HG03571 (cell line): ENCODE measurements around the gene PRKCSH.
"Not testable (repeated sequence)": the region's sequence is repeated elsewhere in the genome, so short reads cannot be mapped to it uniquely, and the experiment has no call there.

Experiments used
- ATAC-seq: cut with Tn5 transposase; IDR thresholded peaks from one replicate; pipeline ENCODE4 v1.9.1; 2021; ENCODE audit not compliant: unreplicated experiment

Gene PRKCSH

DNA sequence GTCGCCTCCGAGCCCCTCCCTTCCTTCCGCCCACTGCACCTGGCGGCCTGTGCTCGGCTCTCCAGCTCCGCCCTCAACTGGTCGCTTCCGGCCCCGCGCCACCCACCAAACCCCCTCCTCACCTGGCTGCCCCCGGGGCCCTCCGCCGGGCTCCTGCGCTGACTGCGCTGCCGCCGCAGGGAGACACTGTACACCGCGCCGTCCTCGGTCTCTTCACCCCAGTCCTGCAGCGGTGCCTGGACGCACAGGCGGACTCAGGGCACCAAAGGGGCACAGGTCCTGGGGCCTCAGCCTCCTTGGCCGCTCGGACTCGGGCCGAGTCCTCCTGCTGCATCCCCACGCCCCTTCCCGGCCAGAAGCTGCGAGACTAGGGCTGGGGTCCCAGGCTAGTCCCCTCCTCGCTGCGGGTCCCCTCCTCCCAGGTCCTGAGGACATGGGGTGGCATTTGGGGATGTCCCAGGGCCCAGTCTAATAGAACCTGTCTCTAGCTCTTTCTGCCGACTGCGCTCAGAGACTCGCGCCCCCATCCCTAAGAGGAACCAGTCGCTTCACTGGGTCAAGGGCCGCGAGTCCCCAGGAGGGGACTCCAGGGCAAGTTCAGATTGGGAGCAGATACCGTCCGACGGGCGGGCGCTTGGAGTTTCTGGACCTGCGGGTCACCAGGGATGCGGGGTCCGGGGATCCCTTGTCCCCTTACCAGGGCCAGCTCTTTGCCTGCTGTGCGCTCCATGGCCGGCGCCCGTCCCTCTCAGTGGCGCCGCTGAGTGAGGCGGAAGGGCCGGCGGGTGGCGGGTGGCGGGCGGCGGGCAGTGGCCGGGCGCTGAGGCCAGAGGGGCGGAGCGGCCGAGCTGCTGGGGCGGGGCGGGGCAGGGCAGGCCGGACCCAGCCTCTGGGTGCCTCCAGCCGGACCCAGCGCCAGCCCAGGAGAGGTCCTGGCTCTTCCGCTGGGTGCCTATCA lies 16.6 kb upstream of the PRKCSH start, which contains the start of gene RGL3:
Gene RGL3, minus strand, starts transcription at position 766 of the 958 bp plus-strand sequence. Its CDS starts 36 bp downstream, at position 730.
- no peak for ATAC-seq

DNA sequence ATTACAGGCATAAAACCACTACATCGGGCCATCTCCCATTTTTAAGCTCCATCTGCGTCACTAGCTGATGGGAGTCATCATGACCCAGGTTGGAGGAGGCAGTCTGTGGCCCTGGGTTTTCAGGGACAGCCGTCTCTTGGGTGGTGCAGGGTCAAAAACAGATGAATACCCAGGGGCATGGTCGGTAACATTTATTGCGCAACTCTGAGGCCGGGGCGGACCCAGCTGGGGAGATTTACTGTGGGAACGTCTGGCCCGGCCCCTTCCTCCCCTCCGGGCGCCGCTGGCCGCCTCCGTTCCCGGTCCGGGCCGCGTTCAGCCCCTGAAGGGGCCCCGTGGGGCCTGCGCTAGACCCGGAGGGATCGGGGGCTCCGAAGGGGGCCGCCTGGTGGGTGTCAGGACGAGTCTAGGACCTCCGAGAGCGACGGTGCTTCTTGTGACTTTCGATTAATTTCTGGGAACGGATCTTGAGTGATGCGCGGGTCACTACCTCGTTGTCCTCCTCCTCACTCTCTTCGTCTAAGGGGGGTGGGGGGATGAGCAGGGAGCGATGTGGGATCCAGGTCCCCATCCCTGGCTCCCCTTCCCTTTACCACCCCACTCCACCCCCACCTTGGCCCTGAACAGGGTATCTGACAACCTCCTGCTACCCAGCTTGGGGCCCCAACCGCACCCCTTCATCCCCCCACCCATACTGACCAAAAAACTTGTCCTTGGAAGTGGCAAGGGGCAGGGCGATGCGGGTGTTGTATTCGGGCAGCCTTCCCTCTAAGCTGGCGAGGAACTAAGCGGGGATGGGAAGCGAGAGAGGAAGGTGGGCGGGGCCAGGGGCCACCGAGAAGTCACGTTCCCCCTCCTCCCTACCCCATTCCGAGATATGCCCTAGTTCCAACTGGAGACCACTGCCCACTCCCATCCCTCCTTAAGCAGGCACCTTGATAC lies 14.7 kb upstream of the PRKCSH start:
- no peak for ATAC-seq

DNA sequence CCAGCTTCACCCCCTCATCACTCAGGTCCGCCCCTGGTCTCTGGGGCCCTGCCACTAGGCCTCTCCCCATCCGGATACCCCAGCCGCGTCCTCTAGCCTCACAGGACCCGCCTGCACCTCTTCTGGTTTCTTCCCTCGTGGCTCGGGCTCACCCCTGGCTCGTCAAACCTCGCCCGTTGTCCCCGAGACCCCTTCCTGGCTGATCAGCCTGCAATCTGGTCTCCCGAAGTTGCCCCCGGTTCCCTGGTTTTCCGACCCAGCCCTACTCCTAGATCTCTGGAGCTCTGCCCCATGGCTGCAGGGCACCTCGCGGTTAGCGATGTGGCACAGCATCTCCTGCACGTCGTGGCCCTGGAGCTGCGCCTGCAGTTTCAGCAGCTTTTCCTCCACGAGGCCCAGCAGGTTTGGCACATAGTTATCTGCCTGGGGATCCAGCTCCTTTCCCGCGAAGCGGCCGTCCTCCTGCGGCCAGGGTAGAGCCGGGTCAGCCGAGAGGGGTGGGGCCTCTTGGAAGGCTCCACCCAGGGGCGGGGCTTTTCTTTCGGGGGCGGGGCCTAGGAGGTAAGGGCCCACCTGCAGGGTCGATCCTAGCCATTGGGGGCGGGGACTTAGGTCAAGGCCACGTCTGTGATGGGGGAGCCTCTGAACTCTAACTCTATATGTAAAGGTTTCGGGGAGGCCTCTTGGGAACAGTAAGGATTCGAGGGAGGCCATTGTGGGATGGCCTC lies 13.9 kb upstream of the PRKCSH start:
- no peak for ATAC-seq

DNA sequence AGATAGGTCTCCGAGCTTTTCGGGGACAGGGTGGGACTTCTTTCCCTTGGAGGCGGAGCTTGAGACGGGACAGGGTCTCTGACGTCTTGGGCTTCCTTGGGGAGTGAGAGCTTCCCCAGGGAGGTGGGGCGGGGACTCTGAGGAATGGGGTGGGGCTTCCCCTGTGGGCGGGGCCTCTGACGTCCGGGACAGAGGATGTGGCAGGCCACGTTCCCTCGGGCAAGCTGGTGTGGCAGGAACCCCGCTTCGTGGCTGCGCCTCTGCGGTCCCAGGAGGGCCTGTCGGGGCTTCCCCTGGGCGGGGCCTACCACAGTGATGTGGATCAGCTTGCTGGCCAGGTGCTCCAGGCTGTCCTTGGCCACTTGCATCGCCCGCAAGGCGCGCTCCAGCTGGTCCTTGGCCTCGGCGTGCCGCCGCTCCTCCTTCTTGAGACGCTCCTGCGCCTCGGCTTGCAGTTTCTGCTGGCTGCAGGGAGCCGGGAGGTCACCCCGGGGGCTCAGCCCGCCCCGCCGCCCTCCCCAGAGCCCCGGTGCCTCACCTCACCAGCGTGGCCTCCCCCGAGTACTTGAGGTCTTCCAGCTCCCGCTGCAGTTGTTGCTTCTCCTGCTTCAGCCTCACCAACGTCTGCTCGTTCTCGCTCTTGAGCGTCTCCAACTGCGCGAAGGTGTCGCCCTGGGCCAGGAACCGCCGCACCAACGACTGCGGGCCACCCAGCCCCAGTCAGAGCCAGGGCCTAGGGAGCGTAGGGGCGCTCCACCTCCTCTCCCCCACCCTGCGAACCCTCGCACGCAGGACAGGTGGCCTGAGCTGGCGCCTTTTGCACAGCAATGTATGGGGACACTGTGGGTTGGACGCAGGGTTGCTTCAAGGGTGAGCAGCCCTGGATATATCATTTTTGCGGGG lies 13.0 kb upstream of the PRKCSH start:
- no peak for ATAC-seq

DNA sequence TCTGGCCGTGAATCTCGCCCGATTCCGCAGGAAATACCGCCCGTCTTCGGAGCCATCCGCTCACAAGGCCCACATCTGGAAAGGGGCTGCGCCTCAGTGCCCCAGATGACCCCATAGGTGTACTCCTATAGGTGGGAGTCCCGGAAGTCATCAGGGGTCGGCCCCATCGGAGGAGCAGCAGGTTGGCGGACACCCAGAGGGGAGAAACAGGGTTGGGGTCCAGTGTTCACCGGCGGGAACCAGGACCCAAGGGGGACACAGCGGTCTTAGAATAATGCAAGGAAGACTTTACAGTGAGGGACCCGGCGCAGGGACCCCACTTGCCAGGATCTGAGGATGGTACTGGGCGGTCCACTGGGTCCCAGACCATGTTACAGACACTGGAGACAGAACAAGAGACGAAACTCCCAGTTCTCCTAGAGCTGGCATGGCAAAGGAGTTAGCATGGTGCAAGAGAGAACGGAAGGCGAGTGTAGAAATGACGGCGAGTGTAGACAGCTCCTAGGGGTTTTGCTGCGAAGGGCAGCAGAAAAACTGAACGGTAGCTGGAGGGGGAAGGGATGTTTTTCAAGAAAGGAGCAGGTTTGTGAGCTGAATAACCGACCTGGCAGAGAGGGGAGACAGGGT lies 12.2 kb upstream of the PRKCSH start:
- ATAC-seq: no peak

DNA sequence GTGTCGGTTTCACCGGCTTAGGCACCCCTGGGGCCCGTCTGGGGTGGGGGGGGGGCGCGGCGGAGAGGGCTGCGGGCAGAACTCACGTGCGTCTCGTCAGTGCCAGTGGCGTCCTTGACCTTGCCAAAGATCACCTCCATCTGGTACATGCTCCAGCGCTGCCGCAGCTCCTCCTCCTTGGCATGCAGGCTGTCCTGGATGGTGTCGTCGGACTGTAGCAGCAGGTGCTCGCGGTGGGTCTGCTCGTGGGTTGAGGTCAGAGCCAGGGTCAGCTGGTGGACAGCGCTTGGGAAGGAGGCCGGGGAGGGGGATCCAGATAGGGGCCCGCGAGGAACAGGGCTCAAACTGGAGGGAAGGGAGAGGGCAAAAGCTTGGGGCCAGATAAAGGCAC lies 11.6 kb upstream of the PRKCSH start:
- ATAC-seq: no peak

DNA sequence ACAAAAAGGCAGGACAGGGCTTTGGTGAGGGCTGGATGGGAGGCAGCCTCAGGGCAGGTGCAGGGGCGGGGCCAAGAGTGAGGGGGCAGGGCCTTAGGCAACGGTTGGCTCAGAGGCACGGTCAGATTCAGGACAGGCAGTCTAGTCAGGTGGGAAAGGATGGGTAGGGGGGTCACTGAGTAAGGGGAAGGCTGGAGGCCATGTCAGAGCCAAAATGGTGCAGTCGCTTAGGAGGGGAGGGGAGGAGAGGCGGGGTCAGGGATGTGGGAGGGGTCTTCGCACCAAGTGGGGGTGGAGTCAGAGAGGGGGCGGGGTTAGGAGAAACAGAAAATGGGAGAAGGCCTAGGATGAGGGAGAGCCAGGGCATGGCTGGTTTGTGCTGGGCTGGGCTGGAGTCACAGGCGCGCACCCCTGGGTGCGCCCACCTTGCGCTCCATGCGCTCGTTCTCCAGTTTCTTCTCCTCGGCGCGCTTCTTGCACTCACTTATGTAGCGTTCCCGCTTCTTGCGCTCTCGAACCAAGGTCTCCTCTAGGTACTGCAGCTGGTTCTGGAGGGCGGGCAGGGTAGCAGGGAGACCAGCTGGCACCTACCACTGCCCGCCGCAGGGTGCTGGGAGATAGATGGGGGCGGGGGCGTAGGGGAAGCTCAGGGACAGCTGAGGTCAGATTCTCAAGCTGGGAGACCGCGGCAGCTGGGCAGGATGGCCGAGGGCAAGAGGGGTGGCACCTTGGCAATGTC lies 9.5 kb upstream of the PRKCSH start:
- ATAC-seq: no peak

DNA sequence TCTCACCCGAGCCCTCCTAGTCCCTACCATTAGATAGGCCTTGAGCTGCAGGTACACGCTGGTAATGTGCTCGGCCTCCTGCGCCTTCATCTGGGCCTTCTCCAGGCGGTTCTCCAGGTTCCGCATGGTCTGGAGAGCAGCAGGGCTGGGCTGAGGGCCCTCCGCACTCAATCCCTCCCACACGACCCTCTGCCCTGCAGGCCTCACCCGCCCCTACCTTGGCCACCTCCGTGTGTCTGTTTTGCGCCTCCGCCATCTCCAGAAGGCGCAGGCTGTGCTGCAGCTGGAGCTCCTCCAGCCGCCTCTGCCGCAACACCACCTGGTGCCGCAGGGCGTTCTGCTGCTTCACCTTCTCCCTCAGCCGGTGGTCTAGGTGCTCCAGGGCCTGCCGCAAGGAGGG lies 8.8 kb upstream of the PRKCSH start:
- ATAC-seq: no peak

DNA sequence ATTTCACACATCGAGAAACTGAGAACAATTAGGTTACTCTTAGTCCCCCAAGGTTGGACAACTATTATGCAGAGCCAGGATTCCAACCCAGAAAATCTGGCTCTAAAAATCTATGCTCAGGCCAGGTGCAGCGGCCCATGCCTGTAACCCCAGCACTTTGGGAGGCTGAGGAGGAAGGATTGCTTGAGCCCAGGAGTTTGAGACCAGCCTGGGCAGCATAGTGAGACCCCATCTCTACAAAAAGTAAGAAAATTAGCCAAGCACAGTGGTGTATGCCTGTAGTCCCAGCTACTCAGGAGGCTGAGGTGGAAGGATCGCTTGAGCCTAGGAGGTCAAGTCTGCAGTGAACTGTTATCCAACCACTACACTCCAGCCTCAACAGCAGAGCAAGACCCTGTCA lies 1.9 kb upstream of the PRKCSH start:
- not testable (repeated sequence) for ATAC-seq

DNA sequence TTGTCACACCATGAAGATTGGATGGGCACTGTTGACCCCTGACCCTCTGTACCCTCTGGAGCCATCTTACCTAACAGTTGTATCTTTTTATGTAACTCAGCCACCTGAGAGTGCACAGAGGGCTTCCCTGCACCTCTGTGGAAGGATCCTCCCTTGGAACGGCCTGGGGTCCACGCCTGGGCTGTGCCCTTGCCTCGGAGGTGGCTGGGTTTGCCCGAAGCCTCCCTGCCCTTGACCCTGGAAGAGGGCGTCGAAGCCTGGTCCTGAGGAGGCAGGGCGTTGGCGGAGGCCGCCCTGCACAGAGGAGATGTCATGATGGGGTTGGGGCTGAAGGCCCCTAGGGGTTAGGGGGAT lies 755 bp upstream of the PRKCSH start:
- ATAC-seq: no peak

DNA sequence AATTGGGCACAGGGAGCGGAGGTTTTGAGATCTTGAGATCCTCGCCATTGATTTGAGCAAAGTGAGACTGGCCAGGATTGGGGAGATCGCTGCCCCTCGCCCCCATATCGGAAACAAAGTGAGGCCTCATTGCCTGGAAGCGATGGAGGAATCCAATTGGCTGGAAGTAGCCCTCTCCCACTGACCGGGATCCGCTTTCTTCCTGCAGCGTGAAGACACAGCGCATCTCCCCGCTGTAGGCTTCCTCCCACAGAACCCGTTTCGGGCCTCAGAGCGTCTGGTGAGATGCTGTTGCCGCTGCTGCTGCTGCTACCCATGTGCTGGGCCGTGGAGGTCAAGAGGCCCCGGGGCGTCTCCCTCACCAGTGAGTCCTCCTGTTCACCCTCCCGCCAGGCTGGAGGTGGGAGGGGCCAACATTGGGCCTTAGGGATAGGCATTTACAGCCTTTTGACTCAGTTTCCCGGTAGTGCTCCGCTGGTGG lies 438 bp downstream of the PRKCSH start:
- ATAC-seq: no peak

DNA sequence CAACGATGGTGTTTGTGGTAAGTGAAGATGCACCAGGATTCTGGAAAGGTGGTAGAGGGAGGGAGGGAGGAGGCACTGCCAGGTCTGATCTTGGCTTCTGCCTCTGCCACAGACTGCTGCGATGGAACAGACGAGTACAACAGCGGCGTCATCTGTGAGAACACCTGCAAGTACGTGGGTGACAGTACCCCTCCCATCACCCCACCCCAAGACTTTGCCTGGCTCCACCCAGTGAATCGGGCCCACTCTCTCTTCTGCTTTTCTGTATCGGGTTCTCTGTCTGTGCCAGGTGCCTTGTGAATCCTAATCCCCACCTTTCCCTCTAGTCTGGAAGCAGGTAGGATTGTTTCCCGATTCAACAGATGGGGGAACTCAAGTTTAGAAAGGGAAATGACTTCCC lies 2.5 kb downstream of the PRKCSH start:
- no peak for ATAC-seq

DNA sequence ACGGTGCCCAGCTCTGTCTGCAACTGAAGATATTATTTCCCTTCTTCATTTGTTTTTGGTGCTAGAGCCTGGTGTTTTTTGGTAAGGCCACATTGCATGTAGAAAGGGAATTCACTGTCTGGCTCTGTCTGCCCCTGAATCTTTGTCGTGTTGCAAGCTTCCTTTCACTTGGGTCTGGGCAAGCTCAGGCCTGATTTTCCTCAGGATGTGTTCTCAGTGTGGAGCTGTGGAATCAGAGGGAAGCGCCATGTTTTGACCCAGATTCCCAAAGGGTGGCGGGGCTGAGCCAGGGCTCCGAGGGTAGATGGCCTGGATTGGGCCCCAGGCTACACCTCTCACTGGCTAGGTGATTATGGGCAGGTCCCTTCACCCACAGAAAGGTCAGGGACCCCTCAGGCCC lies 8.6 kb downstream of the PRKCSH start:
- ATAC-seq: no peak

DNA sequence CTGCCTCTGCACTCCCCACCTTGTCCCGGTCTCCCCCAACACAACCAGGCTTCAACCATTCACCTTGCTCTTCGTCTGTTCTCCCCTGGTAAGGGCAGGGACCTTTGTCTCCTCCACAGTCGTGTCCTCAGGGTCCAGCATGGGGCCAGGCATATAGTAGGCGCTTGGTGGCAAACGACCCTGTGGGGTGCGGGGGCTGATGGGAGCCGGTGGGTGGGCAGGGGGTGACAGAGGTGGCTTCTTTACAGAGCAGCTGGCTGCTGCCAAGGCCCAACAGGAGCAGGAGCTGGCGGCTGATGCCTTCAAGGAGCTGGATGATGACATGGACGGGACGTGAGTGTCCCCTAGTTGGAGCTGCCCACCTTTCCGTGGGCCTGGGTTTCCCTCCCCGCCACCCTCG lies 9.7 kb downstream of the PRKCSH start:
- no peak for ATAC-seq

DNA sequence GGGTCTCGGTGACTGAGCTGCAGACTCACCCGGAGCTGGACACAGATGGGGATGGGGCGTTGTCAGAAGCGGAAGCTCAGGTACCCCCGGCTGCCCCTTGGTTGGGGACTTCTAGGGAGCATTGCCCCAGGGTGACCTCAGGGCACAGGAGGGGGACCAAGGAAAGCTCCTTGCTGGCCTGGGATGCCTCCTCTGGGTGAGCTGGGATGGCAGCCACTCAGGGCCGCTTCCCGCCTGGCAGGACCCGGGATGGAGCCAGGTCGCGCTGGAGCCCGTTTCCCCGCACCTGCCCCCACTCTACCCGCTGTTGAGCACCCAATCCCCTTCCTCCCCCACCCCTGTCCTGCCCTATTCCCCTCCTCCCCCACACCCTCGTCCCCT lies 10.8 kb downstream of the PRKCSH start:
- ATAC-seq: no peak

DNA sequence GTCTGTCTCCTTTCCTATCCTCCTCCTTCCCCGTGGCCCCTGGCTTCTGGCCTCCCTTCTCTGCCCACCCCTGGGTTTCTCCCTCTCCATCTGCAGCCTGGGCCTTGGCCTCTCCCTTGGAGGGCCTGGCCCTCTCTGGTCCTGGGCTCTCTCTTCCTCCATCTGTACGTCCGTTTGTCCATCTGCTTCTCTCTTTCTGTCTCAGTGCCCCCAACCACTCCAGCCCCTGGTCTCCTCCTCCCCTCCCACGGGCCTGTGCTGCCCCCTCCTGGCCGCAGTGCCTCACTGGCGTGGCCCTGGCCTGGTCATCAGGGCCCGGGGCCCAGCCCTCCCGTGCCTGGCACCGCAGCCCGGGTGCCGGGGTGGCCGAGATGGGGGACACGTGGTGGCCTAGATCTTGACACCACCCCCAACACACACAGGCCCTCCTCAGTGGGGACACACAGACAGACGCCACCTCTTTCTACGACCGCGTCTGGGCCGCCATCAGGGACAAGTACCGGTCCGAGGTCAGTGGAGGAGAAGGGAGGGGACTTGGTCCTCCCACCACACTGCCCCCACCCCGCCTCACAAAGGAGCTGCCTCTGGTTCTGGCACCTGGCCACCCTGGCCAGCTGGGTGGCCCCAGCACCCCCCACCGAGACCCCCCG lies 11.3 kb downstream of the PRKCSH start:
- no peak for ATAC-seq

DNA sequence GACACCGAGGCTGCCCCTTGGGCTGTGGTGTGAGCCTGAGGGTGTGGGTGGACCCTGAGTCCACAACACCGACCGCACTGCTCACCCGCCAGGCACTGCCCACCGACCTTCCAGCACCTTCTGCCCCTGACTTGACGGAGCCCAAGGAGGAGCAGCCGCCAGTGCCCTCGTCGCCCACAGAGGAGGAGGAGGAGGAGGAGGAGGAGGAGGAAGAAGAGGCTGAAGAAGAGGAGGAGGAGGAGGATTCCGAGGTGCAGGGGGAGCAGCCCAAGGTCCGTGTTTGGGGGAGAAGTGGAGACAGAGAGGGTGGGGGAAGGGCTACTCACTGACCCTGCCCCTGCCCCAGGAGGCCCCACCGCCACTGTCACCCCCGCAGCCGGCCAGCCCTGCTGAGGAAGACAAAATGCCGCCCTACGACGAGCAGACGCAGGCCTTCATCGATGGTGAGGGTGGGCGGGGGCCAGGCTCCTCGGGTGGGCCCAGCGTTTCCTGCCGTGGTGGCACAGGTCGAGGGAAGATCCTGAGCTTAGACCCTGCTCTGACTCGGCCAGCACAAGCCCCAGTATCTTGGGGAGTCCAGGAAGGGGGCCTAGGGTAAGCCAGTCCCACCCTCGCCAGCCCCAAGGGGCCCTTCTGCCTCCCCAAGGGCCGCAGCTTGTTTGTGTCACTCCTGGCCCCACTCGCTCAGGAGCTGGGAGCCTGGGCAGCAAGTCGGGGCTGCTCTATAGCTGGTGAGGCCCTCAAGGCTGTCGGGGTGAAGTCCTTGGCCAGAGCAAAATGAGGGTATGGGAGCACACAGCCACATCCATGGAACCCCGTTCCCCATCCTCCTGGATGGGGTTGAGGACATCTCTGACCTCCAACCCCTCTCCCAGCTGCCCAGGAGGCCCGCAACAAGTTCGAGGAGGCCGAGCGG lies 12.2 kb downstream of the PRKCSH start:
- no peak for ATAC-seq
